CD1c-positive myeloid dendritic cell (primary cell): ENCODE results near the gene ARHGEF17.

Source experiments
- DNase-seq: peaks from one replicate; pipeline ENCODE4 v3.0.0-alpha.2; 2016; ENCODE audit errors: extremely low spot score

ARHGEF17 gene

GRCh38 chr11:73291196-73291595 lies 16.9 kb upstream of the ARHGEF17 start:
- DNase-seq = no peak

DNA sequence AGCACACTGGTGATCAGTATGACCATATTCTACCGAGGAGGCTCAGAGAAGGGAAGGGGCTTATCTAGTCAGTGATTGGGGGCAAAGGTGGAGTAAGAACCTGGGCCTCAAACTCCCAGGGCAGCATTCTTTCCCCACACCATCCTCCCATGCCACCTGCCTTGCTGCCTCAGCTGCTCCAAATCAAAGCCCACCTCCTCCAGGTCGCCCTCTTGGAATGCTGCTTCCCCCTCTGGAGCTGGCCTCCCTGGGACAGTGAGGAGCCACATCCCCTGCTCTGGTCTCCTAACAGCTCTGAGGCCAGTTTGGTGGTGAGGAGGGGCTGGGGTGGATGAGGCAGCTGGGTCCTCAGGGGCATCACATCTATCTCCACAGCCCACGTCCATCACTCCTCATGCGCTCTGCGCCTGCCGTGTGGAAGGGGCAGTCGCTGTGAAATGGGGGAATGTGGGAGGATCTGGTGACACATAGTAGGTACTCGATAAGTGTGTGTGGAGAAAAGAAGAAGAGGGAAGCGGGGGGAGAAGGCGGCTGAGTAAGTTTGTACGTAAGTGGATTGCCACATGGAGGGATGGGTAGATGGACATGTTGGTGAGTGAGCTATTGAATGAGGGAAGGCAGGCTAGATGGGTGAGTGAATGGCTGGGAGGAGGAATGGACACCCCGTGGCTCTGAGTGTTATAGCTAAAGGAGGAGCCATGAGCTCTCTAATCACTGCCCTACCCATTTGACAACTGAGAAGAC lies 16.1 kb upstream of the ARHGEF17 start:
- no peak for DNase-seq

GRCh38 chr11:73292525-73292894 lies 15.6 kb upstream of the ARHGEF17 start:
- no peak for DNase-seq

- DNase-seq = no peak
Observed at GRCh38 chr11:73293356-73293936, 14.6 kb upstream of the ARHGEF17 start.

- DNase-seq = no peak
Observed at GRCh38 chr11:73294604-73295003, 13.5 kb upstream of the ARHGEF17 start.

DNA sequence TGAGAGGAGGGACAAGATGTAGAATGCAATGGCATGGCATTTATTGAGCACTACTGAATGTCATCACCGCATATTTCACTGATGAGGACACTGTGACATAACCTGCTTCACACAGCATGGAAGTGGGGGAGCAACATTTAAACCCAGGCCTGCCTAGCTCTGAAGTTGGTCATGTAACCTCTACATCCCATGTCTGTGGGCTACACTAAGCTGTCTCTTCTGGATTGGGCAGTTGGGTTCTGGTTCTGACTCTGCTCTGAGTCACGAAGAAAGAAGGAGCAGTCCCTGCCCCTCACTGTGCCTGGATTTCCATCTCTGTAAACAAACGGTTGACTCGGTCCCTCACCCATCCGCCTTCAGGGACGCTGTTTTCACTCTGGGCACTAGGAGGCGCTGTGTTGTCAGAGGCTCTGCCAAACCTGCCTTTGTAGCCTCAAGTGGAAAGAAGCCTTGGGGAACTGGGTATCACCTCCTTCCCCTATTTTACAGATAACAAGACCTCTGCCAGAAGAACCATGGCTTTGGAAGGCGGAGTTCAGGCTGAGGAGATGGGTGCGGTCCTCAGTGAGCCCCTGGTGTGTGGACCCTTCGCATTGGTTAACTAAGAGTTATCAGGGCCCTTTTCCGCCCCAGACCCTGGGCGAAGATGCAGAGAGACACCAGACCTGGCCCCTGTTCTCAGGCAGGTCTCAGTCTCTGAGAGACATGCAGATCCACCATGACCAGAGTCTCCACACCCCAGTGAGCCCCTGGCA lies 12.7 kb upstream of the ARHGEF17 start:
- peak; percentile 89 for DNase-seq

GRCh38 chr11:73295996-73296318 lies 12.1 kb upstream of the ARHGEF17 start:
- no peak for DNase-seq

DNA sequence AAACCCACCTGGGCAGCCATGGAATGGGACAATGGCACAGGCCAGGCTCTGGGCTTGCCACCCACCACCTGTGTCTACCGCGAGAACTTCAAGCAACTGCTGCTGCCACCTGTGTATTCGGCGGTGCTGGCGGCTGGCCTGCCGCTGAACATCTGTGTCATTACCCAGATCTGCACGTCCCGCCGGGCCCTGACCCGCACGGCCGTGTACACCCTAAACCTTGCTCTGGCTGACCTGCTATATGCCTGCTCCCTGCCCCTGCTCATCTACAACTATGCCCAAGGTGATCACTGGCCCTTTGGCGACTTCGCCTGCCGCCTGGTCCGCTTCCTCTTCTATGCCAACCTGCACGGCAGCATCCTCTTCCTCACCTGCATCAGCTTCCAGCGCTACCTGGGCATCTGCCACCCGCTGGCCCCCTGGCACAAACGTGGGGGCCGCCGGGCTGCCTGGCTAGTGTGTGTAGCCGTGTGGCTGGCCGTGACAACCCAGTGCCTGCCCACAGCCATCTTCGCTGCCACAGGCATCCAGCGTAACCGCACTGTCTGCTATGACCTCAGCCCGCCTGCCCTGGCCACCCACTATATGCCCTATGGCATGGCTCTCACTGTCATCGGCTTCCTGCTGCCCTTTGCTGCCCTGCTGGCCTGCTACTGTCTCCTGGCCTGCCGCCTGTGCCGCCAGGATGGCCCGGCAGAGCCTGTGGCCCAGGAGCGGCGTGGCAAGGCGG lies 11.4 kb upstream of the ARHGEF17 start:
- no peak for DNase-seq

- no peak for DNase-seq
Observed at GRCh38 chr11:73297231-73297590, 10.9 kb upstream of the ARHGEF17 start.

DNA sequence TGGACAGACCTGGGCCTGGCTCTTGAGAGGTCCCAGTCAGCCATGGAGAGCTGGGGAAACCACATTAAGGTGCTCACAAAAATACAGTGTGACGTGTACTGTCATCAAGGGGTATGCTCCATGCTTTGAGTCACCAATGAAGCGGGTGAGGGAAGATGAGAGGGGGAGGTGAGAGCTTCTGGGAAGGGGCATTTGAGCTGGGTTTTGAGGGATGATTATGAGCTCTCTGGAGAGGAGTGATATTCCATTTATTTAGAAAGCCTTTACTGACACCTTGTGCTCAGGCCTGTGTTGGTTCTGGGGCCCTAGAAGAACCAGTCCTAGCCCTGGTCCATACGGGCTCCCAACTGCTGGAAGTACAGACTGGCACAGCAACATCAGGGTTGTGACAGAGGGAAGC lies 10.4 kb upstream of the ARHGEF17 start:
- DNase-seq = no peak

GRCh38 chr11:73298233-73298632 lies 9.8 kb upstream of the ARHGEF17 start:
- DNase-seq = no peak

DNA sequence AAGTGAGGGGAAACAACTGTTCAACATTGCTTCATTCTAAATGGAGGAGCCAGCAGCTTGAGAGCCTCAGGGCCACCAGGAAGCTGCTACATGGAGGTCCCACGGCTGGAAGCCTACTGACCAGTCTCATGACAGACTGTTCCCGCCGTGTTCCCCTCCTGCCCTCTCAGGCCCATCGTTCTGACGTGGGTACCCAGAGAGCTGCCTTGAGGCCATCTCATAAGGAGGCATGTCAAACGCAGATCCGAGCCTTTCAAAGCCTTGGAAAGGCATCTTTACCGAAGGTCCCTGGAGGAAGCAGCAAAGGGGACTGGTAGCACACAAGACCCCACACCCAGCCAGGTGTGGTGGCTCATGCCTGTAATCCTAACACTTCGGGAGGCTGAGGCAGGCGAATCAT lies 8.3 kb upstream of the ARHGEF17 start:
- DNase-seq = no peak

DNA sequence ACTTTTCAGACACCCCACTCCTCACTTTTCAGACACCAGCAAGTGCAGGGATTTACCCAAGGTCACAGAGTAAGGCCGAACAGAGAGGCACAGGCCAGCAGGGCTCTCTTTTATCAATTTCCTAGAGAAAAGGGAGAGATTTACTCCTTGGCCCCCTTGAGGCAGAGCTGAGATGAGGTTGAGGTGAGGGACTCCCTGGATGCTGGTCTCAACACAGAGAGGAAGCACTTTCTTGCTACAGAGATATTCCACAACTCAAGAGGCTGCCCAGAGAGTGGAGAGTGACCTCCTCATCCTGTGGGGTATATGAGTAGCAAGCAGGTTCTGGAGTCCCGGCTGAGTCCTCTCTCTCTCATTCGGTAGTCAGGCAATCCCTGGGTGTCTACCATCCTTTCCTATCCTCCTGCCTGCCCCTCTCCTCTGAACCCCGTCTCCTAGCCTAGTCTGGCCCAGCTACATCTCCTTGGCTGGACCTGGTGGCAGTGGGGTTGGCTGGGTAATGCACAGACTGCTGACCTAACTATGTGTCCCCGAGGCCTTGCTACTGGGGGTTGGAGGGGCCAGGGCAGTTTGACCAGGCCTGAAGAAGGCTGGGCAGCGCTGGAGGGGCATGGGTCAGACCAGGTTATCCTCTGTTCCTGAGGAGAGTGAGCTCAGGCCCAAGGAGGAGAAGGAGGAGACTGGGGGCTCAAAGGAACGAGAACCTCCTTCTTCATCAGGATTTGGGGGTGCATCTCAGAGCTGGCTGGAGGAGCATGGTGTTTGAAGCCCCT lies 1.8 kb upstream of the ARHGEF17 start:
- DNase-seq = no peak

- no peak for DNase-seq
Observed at GRCh38 chr11:73306977-73307322, 1.1 kb upstream of the ARHGEF17 start.

- peak; percentile 93 for DNase-seq
Observed at GRCh38 chr11:73307323-73308002, 613 bp upstream of the ARHGEF17 start.

DNA sequence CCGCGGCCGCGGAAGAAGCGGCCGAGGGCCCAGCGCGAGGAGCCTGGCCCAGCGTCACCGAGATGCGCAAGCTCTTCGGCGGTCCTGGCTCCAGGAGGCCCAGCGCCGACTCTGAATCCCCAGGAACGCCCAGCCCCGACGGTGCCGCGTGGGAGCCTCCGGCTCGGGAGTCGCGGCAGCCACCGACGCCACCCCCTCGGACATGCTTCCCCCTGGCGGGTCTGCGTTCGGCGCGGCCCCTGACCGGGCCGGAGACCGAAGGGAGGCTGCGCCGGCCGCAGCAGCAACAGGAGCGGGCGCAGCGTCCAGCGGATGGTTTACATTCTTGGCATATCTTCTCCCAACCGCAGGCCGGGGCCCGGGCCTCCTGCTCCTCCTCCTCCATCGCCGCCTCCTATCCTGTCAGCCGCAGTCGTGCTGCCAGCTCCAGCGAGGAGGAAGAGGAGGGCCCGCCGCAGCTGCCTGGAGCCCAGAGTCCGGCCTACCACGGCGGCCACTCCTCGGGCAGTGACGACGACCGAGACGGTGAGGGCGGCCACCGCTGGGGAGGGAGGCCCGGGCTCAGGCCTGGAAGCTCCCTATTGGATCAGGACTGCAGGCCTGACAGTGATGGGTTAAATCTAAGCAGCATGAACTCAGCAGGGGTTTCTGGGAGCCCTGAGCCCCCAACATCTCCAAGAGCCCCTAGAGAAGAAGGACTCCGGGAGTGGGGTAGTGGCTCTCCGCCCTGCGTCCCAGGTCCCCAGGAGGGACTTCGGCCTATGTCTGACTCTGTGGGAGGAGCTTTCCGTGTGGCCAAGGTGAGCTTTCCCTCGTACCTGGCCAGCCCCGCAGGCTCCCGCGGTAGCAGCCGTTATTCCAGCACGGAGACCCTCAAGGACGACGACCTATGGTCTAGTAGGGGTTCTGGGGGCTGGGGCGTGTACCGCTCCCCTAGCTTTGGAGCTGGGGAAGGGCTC lies 1.2 kb downstream of the ARHGEF17 start:
- DNase-seq = peak; percentile 76

GRCh38 chr11:73310076-73310475 lies 2.0 kb downstream of the ARHGEF17 start:
- no peak for DNase-seq

DNA sequence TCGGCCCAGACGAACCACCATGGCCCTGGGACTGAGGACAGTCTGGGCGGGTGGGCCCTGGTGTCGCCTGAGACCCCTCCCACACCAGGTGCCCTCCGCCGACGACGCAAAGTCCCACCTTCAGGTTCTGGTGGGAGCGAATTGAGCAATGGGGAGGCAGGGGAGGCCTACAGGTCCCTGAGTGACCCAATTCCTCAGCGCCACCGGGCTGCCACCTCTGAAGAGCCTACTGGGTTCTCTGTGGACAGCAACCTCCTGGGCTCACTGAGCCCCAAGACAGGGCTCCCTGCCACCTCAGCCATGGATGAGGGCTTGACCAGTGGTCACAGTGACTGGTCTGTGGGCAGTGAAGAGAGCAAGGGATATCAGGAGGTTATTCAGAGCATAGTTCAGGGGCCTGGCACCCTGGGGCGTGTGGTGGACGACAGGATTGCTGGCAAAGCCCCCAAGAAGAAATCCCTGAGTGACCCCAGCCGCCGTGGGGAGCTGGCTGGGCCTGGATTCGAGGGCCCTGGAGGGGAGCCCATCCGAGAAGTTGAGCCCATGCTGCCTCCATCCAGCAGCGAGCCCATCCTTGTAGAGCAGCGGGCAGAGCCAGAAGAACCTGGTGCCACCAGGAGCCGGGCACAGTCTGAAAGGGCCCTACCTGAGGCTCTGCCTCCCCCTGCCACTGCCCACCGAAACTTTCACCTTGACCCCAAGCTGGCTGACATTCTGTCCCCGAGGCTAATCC lies 2.8 kb downstream of the ARHGEF17 start:
- no peak for DNase-seq

DNA sequence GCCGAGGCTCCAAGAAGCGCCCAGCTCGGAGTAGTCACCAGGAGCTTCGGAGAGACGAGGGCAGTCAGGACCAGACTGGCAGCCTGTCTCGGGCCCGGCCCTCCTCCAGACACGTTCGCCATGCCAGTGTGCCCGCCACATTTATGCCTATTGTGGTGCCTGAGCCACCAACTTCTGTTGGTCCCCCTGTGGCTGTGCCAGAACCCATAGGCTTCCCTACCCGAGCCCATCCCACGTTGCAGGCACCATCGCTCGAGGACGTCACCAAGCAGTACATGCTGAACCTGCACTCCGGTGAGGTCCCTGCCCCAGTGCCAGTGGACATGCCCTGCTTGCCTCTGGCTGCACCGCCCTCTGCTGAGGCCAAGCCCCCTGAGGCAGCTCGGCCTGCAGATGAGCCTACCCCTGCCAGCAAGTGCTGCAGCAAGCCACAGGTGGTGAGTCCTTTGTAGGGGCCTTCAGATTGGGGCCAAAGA lies 3.4 kb downstream of the ARHGEF17 start:
- no peak for DNase-seq
